Parathyroid adenoma (tissue), 2 donors: ENCODE results near the gene CDH12.
"Not testable (repeated sequence)": the region's sequence is repeated elsewhere in the genome, so short reads cannot be mapped to it uniquely, and the experiment has no call there.

Experiments
- H2AFZ ChIP-seq: fragments of 300-600 bp; sonication (generic); one replicate; pipeline ENCODE4 v1.7.0; 2017; ENCODE audit warnings: antibody characterized with exemption, mild to moderate bottlenecking
- H3K27ac ChIP-seq: fragments of 300-600 bp; sonication (generic); one replicate; pipeline ENCODE4 v1.7.0; 2017
- H3K27me3 ChIP-seq: fragments of 300-600 bp; sonication (generic); one replicate; pipeline ENCODE4 v1.7.0; 2017; ENCODE audit warnings: low read length; ENCODE audit not compliant: control insufficient read depth, insufficient read depth
- H3K36me3 ChIP-seq: fragments of 300-600 bp; sonication (generic); one replicate; pipeline ENCODE4 v1.7.0; 2017; ENCODE audit warnings: low read length; ENCODE audit not compliant: control insufficient read depth, insufficient read depth
- H3K4me1 ChIP-seq: fragments of 300-600 bp; sonication (generic); one replicate; pipeline ENCODE4 v1.7.0; 2017; ENCODE audit warnings: control low read depth
- H3K4me2 ChIP-seq: fragments of 300-600 bp; sonication (generic); one replicate; pipeline ENCODE4 v1.7.0; 2017; ENCODE audit warnings: low read length
- H3K4me3 ChIP-seq: fragments of 300-600 bp; sonication (generic); one replicate; pipeline ENCODE4 v1.7.0; 2017; ENCODE audit warnings: low read depth, low read length
- H3K79me2 ChIP-seq: fragments of 300-600 bp; sonication (generic); one replicate; pipeline ENCODE4 v1.7.0; 2017; ENCODE audit warnings: control low read depth
- H3K9ac ChIP-seq: fragments of 300-600 bp; sonication (generic); one replicate; pipeline ENCODE4 v1.7.0; 2017; ENCODE audit warnings: mild to moderate bottlenecking
- H3K9me3 ChIP-seq: fragments of 300-600 bp; sonication (generic); one replicate; pipeline ENCODE4 v1.7.0; 2017; ENCODE audit warnings: low read length; ENCODE audit not compliant: control insufficient read depth
- TF ChIP-seq, protein P1 (sequence below): fragments of 300-600 bp; sonication (generic); IDR thresholded peaks from one replicate; pipeline ENCODE4 v1.7.0; 2017; ENCODE audit warnings: antibody characterized with exemption, mild to moderate bottlenecking
- donor health status: primary hyperparathyroidism.

CDH12 gene

DNA sequence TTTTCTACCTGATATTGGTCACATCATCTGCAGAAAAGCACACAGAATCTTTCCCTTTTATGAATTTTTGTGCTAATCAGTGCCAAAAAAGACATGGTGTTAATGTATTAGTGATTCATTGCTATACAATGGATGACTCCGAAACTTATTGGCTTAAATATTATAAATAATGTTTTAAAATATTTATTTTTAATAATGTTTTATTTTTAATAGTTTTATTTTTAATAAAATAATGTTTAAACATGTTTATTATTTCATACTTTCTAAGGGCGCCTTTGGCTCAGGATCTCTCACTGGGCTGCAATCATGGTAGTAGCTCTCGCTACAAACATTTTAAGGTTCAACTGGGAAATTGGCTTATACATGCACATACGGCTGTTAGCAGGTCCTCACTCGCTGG is 65.7 kb downstream of the CDH12 start:
- no peak overlapping the region for H3K4me3 ChIP-seq
- no peaks in the 10 kb centered on the region for H3K36me3 ChIP-seq
- no peak overlapping the region for H3K9ac ChIP-seq
- H3K27ac ChIP-seq: no peak overlapping the region
- no peak overlapping the region for H2AFZ ChIP-seq
- no peak overlapping the region for H3K4me2 ChIP-seq
- no peaks in the 10 kb centered on the region for H3K9me3 ChIP-seq
- TF ChIP-seq, protein P1, sequence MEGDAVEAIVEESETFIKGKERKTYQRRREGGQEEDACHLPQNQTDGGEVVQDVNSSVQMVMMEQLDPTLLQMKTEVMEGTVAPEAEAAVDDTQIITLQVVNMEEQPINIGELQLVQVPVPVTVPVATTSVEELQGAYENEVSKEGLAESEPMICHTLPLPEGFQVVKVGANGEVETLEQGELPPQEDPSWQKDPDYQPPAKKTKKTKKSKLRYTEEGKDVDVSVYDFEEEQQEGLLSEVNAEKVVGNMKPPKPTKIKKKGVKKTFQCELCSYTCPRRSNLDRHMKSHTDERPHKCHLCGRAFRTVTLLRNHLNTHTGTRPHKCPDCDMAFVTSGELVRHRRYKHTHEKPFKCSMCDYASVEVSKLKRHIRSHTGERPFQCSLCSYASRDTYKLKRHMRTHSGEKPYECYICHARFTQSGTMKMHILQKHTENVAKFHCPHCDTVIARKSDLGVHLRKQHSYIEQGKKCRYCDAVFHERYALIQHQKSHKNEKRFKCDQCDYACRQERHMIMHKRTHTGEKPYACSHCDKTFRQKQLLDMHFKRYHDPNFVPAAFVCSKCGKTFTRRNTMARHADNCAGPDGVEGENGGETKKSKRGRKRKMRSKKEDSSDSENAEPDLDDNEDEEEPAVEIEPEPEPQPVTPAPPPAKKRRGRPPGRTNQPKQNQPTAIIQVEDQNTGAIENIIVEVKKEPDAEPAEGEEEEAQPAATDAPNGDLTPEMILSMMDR: no peak
- no peaks in the 10 kb centered on the region for H3K27me3 ChIP-seq
- no peaks in the 10 kb centered on the region for H3K4me1 ChIP-seq
- no peaks in the 10 kb centered on the region for H3K79me2 ChIP-seq

DNA sequence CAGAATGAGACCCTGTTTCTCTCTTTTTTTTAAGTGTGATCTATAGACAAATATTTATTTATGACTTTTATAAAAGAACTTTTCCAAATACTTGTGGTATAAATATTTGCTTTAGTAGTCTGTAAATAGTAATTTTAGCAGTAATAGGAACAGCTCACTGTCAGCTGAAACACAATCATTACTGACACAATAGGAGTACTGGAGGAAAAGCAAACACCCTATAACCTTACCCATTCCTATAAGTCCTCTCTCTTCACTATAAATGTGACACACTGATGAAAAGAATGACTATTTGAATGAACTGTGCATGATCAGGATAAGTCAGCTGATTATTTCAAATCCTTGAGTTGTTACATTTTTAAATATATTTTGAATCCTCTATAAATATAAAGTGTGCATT is 72.4 kb downstream of the CDH12 start:
- Histone ChIP-seq H3K4me1 (no peaks in the 10 kb centered on the region), H3K79me2 (no peaks in the 10 kb centered on the region), H2AFZ (no peak overlapping the region), H3K9me3 (no peaks in the 10 kb centered on the region), H3K36me3 (no peaks in the 10 kb centered on the region), H3K27ac (no peak overlapping the region), H3K4me3 (no peak overlapping the region), H3K9ac (no peak overlapping the region), H3K27me3 (no peaks in the 10 kb centered on the region), H3K4me2 (no peak overlapping the region)
- TF ChIP-seq, protein P1: no peak

DNA sequence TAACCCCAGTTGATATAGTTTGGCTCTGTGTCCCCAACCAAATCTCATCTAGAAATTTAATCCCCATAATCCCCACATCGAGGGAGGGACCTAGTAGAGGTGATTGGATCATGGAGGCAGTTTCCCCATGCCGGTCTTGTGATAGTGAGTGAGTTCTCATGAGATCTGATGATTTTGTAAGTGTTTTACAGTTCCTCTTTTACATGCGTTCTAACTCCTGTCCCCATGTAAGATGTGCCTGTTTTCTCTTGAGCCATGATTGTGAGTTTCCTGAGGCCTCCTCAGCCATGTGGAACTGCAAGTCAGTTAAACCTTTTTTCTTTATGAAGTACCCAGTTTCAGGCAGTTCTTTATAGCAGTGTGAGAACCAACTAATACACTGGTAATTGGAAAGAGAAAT is 73.6 kb downstream of the CDH12 start:
- Histone ChIP-seq H3K27ac (no peak overlapping the region), H3K9ac (no peak overlapping the region), H3K79me2 (no peaks in the 10 kb centered on the region), H2AFZ (no peak overlapping the region), H3K9me3 (no peaks in the 10 kb centered on the region), H3K4me1 (no peaks in the 10 kb centered on the region), H3K4me2 (no peak overlapping the region), H3K4me3 (no peak overlapping the region), H3K36me3 (no peaks in the 10 kb centered on the region), H3K27me3 (no peaks in the 10 kb centered on the region)
- TF ChIP-seq, protein P1: no peak

DNA sequence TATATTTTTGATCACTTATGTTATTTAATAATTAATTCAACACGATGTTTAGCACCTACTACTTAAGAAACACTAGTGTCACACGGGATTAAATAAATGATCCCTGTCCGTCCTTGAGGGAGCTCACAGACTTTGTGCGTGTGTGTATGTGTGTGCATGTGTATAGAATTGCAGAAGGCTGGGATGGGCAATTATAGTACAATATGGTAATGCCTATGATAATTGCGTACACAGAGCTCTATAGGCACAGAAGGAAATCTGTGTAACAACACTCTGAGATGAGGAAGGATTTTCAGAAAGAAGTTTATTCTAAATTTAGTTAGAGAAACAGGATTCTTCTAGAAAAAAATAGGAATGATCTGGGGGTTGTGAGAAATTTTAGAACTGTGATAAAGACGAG is 76.9 kb downstream of the CDH12 start:
- Histone ChIP-seq H3K4me3 (no peak overlapping the region), H3K36me3 (no peaks in the 10 kb centered on the region), H3K79me2 (no peaks in the 10 kb centered on the region), H3K9ac (no peak overlapping the region), H3K4me1 (no peaks in the 10 kb centered on the region), H3K27ac (no peak overlapping the region), H2AFZ (no peak overlapping the region), H3K4me2 (no peak overlapping the region), H3K9me3 (no peaks in the 10 kb centered on the region), H3K27me3 (no peaks in the 10 kb centered on the region)
- TF ChIP-seq, protein P1: no peak

DNA sequence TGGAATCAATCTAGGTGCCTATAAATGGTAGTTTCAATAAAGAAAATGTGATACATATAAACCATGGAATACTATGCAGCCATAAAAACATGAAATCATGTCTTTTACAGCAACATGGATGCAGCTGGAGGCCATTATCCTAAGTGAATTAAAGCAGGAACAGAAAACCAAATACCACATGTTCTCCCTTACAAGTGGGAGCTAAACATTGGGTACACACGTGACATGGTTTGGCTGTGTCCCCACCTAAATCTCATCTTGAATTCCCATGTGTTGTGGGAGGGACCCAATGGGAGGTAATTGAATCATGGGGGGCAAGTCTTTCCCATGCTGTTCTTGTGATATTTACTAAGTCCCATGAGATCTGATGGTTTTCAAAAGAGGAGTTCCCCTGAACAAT is 78.9 kb downstream of the CDH12 start:
- H3K27me3 ChIP-seq, H3K9ac ChIP-seq, H3K27ac ChIP-seq, H3K4me2 ChIP-seq, H3K9me3 ChIP-seq, H2AFZ ChIP-seq, H3K4me1 ChIP-seq, H3K36me3 ChIP-seq, H3K79me2 ChIP-seq, H3K4me3 ChIP-seq: not testable (repeated sequence)
